Endothelial cell of umbilical vein (primary cell): ENCODE measurements around the gene MAGI3.

Source experiments
- CTCF ChIP-seq, 2 donors: IDR thresholded peaks; 1 replicate in 1 of 2; 2 replicates in 1 of 2; pipeline ENCODE4 v1.5.1; 2011; ENCODE audit warnings: low read length in 2 of 2, mild to moderate bottlenecking in 2 of 2, moderate library complexity in 2 of 2, control low read depth in 1 of 2, inconsistent platforms in 1 of 2, low read depth in 1 of 2; ENCODE audit not compliant: insufficient read depth in 1 of 2; ENCODE audit errors: extremely low read depth in 1 of 2
- FOS ChIP-seq: IDR thresholded peaks from 2 replicates; pipeline ENCODE4 v1.6.1; 2011; ENCODE audit warnings: mild to moderate bottlenecking, low read length, moderate library complexity, borderline replicate concordance; ENCODE audit not compliant: insufficient read depth
- MYC ChIP-seq: IDR thresholded peaks from one replicate; pipeline ENCODE4 v1.6.1; 2011; ENCODE audit warnings: mild to moderate bottlenecking, low read depth, low read length

- TF ChIP-seq CTCF (IDR thresholded peaks at IDR 0.05; ENCODE audit: extremely low read depth in 1 of 2, insufficient read depth in 1 of 2, low read depth in 1 of 2, low read length in 2 of 2), result no peak
- TF ChIP-seq MYC, result no peak
- TF ChIP-seq FOS, result no peak
Observed at GRCh38 chr1:113389953-113390834, at the start of gene MAGI3.
